SK-N-MC (cell line): ENCODE measurements around the gene CCDC88C.

ENCODE experiments used
- EZH2 ChIP-seq: fragments of 200-600 bp; sonication (generic); IDR thresholded peaks from one replicate; pipeline ENCODE4 v1.6.1; 2017; ENCODE audit warnings: antibody characterized with exemption
- POLR2AphosphoS5 ChIP-seq: IDR thresholded peaks from 2 replicates; pipeline ENCODE4 v1.6.1; 2012; ENCODE audit warnings: mild to moderate bottlenecking, low read depth, low read length, borderline replicate concordance

DNA sequence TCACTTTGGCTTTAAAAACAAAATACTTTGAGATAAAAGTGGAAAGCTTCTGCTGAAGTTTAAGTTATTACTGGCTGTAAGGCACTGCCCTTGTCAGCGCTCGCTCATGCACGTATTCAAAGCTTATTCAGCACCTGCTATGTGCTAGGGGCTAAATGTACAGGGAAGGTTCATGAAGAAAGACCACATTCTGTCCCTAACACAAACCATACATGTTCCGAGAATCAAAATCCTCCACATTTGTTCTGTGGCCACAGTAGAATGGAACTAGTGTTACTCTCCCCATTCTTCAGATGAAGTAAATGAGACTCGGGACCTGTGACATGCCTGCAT lies 139.3 kb downstream of the CCDC88C start:
- TF ChIP-seq EZH2 (no peak), POLR2AphosphoS5 (no peak)
